Activated effector memory CD4-positive, alpha-beta T cell treated with Interleukin-2 at 50 U/mL for 16 hours (primary cell): ENCODE data around the gene SPRTN.
A peak's percentile ranks its signal among the peaks of the same experiment; 100 is the strongest.
"Not testable (repeated sequence)": the region's sequence is repeated elsewhere in the genome, so short reads cannot be mapped to it uniquely, and the experiment has no call there.

Source experiments
- DNase-seq: peaks from one replicate; pipeline ENCODE4 v3.0.0-alpha.2; 2020

Gene SPRTN

DNA sequence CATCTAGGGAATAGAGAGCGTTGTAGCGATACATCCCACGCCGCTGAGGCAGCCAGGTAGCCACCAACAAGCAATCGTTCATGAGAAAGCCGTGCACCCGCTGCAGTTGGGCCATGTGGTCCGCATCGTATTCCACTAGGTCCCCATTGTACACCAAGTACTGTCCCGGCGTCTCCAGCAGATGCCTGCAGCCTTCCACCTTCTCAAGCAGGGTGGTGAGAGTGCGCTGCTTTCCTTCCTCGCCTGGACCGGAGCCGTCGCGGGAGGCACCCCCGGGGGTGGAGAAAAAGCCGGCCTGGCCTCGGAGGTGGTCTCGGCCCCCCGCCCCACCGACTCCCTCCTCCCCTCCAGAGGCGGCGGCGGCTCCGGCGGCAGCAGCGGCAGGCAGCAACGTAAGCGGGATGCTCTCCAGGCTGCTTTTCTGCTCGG is 1.0 kb upstream of the SPRTN start:
- DNase-seq = no peak

DNA sequence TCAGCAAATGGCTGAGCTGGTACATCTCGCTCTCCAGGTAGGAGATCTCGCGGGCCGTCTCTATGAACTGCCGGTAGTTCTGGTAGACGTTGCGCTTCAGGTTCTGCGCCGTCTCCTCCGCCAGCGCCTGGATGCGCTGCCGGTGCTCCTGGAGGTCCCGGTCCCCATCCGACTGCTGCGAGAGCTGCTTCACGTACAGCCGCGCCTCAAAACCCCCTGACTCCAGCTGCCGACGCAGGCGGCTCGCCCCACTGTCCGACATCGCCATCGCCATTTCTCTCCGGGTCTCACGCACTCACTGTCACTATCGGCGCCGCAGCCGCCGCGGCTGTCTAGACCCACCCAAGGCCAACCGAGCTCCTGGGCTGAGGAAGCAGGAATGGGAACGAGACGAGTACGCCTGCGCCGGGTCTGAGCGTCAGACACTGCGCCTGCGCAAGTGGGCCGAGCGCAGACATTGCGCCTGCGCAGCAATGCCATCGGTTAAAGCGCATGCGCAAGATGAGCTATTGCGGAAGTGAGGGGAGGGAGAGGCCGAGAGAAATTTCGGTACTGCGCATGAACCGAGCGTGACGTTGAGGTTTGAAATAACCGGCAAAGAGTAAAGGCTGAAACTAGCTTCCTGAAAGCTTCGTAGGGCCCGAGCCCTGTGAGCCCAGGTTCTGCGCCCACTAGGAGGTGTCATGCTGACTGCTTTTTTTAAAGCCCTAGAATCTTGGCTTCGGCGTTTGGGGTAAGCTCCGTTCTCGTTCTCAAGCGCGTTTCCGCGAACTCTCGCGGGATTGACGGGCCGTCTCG is 422 bp upstream of the SPRTN start, which contains the start of gene EXOC8:
Gene EXOC8 (minus strand): TSS at position 381 of the 798 bp plus-strand sequence. CDS start 107 bp downstream, at position 274.
- DNase-seq = peak; percentile 98

DNA sequence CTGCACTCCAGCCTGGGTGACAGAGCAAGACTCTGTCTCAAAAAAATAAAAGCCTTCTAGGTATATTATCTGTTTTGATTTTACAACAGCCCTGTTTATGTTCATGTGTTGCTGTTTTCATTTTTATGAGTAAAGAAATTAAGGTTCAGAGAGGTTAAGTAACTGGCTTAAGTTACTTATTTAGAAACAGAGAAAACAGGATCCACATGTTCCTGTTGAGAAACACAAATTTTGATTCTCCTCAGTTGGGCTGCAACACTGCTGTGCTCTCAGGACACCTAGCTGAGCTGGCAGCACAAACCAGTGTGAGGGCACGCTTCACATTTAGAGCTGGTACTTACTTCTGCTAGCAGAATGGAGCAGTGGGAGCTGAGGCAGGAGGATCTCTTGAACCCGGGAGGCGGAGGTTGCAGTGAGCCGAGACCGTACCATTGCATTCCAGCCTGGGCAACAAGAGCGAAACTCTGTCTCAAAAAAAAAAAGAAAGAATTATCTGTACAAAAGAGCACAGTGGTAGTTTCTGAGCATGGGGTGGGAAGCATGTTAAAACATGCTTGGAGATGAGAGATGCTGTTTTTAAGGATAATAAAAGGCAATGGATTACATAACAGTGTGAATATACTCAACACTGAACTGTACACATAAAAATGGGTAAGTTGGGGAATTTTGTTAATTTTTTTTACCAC is 2.4 kb downstream of the SPRTN start:
- DNase-seq = no peak

DNA sequence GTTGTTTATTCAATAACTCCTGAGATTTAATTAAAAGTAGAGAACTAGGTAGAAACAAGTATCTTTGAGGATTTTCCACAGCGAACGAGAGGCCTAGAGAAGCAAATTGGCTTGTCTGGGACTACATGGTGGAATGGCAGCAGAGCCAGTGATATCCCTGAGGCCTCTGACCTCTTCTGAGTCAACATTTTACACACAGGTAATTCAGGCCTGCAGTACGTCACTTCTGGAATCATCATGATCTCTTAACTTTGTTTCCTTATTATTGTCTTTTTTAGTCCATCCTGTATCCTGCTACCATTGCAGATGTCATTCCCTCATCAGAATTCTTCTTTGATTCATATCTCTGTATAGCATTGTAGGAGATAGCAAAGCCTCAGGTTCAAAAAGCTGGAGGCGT is 9.9 kb downstream of the SPRTN start:
- no peak for DNase-seq

DNA sequence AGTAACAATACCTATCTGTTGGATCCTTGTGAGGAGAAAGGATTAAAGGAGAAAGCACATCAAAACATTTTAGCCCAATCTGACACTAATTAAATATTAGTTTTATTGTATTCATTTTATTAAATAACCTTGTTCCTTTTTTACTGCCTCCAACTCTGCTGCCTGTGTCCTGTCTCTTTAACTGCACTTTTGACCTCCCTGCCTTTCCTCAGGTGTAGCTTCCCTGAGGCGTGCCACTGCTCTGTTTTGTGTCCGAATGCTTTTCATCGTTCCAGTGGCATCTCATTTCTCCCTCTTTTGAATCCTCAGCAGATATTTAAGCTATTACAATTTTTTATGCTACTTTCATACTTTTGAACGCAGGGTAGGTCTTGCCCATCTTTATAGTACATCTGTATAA is 10.3 kb downstream of the SPRTN start:
- DNase-seq = no peak

DNA sequence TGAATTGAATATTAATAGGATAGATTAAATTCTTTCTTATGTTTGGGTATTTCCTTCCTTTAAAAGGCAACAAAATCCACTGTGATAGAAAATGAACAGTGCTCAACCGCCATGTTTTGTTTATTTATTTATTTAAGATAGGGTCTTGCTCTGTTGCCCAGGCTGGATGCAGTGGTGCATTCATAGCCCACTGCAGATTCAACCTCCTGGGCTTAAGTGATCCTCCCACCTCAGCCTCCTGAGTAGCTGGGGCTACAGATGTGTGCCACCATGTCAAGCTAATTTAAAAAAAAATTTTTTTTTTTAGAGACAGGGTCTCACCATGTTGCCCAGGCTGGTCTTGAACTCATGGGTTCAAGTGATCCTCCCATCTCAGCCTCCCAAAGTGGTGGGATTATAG is 10.8 kb downstream of the SPRTN start:
- DNase-seq = not testable (repeated sequence)

DNA sequence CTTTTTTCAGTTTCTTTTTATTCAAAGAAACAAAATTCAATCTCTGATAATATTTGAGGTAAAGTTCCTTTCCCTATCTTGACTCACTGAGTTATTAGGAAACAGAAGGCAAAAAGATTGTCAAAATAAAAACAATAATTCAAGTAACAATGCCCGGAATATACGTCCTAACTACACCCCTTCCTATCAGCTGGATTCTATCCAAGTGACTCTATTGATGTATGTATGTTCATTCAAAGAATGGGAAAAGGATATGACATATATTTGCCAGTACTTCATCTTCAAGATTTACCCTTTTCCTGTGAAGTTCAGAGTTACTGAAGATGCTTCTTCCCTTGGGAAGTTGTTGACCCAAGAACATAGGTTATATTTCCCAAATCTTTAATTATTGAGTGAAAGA is 13.7 kb downstream of the SPRTN start:
- no peak for DNase-seq

DNA sequence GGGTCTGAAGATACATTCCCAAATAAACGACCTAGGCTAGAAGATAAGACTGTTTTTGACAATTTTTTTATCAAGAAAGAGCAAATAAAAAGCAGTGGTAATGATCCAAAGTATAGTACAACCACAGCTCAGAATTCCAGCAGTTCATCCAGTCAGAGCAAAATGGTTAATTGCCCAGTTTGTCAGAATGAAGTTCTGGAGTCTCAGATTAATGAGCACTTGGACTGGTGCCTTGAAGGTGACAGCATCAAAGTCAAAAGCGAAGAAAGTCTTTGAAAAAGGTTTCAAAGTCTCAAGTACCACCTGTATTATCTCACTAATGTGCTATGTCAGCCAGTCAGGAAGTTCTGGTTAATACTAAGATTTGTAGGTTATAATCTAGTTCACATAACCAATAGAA is 15.0 kb downstream of the SPRTN start:
- no peak for DNase-seq

DNA sequence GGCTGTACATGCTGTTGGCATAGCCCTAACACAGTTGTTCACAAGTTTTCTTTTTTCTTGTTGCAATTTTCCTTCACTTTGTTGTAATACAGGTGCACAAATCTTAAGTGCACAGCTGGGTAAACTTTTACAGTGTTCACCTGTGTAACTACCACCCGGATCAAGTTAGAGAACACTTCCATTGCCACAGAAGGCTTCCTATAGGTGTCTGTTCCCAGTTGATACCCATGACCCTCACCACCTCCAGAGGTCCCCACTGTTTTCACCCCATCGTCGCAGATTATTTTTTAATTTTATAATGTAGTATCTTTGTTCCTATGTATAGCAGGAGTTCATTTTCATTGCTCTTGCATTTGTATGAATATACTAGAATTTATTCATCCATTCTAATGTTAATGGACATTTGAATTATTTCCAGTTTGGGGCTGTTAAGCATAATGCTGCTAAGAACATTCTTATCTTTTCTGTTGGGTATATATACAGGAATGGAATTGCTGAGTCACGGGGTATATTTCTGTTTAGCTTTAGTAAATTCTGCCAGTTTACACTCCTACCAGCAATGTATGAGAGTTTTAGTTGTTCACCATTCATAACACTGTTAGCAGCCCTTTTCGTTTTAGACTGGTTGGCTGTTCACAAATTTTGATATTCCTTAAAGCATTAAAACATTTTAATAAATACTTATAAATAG is 16.4 kb downstream of the SPRTN start:
- DNase-seq = no peak

DNA sequence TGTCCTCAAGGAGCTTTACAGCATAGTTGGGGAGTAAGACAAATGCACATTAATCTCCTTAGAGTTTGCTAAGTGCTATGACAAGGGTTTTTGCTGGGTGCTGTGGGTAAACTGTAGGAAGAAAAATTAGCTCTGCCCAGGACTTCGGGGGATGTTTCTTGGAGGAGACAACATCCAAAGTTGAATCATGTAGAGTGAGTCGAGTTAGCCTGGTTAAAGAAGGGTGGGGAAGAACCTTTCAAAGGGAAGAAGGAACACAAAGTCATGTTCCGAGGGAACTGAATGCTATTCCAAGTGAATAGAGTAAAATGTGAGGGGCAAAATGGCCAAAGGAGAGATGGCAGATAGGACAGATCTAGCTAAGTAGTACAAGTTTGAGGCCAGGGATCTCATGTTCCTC is 17.1 kb downstream of the SPRTN start:
- no peak for DNase-seq

DNA sequence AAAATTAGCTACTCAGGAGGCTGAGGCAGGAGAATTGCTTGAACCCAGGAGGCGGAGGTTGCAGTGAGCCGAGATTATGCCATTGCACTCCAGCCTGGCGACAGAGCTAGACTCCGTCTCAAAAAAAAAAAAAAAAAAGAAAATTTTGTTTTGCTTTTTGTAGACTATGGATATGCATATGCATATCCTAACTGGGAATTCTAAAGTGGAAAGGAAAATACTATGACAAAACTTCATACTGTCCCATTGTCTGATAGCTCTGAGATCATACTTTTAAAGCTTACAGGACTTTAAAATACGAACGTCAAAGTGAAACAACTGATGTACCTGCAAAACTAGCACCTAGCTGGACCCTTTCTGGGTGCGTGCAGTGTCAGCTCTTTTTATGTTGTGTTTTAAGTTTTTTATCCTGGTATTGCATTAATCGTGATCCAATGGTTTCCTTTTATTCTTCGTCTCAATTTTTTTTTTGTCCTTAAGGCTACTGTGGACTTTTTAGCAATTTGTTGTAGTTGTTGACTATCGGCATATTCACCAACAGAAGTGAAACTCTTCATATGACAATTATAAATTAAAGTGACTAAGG is 19.2 kb downstream of the SPRTN start:
- no peak for DNase-seq

DNA sequence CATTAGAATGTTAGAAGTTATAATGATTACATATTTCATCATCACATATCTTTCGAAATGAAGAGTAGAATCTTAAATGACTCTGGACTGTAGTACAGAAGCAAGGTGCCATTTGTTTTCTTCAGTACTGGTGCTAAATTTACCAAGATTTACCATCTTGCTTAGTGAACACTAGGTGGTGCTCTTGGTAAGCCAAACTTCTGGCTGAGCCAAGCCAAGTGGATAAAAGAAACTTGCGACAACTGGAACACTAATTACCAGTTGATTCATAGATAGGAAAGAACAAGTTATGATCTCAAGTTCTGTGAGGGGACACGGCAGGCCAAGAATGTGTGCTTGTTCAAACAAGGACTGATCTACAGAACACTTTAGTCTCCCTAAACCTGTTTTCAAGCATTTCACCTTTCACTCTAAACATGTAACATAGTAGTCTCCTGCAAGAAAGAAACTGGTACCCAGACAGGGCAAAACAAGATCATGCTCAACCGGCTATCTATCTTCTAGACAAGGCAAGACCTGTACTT is 19.8 kb downstream of the SPRTN start:
- no peak for DNase-seq

DNA sequence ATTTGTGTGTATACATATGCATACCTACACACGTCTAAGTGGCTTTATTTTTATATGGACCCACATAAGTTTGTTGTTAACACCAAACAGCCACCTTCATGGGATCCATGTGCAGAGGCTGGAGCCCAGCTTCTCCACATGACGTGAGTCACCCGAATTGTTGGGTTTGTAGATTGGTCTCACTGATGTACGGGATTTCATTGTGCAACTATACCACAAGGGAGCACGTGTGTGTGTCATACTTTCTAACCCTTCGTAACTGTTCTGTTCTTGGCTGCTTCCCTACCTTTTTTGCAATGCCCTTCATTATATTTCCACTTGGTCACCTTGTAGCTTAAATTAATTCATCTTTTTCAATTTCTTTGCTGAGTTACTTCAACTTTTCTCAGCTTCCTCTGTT is 21.0 kb downstream of the SPRTN start:
- no peak for DNase-seq

DNA sequence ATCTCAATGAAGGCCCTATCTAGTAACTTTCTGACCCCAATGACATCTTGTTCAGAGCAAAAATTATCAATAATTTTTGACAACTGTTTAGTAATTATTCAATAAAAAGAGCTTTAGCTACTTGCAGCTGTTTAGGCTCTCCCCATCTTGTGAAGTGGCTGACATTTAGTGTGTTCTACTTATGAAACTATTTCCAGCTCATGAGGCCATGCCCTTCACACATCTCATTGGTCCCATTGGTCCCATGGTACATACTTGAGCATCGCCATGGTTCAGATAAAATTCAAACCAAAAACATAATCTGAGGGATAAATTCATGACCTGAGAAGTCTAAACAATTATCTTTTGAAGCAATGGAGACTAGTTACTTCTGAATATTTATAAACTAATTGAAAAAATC is 24.2 kb downstream of the SPRTN start:
- DNase-seq = no peak

DNA sequence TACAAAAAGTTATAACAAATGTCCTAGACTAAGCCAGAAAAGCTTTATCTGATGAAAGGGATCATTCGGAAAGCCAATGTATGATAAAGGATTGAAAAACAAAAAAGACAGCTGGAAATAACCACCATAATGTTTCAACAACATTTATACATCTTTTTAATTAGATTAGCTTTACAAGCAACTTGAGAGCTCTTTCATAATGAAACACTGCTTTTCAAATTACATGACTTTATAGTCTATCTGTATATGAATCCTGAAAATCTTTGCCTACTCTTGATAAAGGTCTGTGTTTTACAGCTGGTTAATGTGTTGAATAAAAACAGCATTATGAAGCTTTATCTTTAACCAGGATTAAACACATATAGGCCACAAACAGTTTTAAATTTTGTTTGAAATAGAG is 25.5 kb downstream of the SPRTN start:
- no peak for DNase-seq

DNA sequence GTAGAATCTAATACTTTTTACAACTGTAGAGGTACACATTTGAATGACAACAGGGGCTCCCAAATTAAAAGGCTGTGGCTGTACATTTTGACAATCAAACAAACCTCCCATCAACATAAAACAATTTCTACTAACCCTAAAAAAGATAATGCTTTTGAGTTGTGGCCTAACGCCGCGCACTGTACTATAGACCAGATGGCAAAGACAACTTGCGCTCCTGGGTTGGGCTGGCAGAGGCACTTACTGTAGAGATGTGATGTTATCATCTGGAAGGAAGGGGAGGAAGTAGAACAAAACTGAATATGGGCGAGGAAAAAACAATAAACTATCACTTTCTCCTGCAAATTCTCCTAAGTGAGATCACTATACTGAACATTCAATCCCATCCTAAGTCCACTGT is 26.1 kb downstream of the SPRTN start:
- DNase-seq = no peak

DNA sequence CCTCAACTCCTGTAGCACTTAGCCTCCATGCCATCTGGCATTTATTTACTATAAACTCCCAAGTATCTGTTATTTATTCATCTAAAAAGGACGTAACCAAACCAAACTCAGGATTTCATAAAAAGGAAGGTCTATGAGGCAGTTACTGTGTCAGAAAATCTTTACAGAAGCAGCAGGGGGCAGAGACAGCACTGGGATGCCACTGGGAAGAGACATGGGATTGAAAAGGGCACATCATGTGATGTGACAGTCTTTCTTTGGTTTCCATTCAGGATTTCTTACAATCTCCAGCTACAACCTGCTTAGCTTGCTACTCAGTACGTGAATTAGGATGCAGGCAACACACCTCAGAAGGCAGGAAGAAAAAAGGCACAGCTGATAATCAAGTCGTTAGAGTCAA is 31.2 kb downstream of the SPRTN start:
- DNase-seq = no peak

DNA sequence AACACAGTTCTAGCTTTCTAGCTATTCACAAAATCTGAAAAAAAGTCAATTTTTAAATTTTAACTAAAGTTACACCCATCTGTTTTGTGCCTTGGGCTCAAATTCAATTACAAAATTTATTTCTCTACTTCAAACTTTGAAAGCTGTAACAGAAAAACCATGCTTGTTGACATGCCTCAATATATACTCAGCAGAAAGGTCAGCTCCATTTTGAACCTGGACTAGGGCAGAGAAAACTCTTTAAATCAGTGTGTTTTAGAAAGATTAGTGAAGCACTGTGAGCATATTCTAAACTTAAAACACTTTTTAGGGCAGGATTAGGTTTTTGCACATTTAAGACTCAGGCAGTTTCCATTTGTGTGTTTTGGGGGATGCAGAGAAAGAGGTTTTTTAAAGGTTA is 34.4 kb downstream of the SPRTN start:
- no peak for DNase-seq

DNA sequence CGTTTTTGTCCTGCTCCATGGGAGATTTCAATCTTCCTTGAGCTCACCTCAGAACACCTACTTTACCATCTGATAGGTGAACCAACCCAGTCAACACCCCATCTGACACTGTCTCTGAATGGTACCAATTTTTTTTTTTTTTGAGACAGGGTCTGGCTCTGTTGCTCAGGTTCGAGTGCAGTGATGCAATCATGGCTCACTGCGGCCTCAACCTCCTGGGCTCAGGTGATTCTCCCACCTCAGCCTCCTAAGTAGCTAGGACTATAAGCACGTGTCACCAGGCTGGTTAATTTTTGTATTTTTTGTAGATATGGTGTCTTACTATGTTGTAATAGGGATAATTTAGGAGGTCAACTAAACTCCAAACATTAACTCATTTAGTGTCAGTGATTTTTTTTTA is 36.3 kb downstream of the SPRTN start:
- no peak for DNase-seq

DNA sequence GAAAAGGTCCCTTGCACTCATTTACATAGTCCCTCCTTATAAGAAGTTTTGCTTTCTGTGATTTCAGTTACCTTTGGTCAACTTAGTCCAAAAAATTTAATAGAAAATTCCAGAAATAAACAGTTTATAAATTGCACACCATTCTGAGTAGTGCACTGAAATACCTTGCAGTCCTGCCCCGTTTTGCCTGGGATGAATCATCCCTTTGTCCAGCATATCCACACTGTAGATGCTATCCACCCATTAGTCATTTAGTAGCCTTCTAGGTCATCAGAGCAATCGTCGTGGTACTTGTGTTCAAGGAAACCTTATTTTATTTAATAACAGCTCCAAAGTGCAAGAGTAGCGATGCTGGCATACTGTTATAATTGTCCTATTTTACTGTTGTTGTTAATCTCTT is 38.0 kb downstream of the SPRTN start:
- DNase-seq = no peak

DNA sequence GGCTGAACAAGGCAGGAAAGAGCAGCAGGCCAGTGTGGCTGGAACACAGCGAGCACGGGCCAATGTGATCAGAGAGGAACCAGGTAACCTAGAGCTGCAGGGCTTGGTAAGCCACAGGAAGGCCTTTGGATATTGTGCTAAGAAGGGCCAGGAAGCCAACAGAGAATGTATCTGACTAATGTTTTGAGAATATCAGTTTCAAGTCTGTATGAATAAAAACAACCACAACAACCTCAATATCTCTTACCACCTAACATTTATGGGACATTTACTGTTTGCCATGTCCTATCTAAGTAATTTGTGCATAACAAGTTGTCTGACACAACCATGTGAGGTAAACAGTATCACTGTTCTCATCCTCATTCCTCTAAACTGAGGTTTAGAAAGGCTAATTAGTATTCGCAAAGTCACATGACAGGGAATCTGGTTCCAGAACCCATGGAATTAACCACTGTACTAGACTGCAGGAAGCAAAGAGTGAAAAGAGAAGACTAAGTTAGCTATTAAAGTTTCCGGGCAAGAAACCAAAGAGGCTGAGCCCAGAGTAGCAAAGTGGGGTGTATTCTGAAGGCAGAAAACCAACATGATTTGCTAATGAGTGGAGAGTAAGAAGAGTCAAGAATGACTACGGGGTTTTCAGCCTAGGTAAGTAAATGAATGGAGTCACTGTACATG is 38.9 kb downstream of the SPRTN start:
- no peak for DNase-seq

DNA sequence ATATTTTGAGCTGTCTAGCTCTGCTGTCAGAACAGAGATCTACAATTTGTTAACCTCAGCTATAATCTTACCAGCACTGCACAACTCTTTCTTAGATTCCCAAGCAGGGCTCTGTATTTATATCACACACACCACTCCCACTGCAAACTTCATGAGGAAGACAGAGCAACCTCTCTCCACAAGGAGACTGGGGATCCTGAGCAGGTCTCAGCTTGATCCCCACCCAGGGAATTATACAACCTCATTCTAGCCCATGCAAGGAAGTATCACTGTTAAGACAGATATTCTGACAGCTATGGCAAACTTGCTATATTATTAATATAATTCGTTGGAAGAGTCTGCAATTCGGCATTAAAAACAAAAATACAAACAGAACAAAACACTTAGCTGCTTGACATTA is 43.6 kb downstream of the SPRTN start:
- DNase-seq = no peak

DNA sequence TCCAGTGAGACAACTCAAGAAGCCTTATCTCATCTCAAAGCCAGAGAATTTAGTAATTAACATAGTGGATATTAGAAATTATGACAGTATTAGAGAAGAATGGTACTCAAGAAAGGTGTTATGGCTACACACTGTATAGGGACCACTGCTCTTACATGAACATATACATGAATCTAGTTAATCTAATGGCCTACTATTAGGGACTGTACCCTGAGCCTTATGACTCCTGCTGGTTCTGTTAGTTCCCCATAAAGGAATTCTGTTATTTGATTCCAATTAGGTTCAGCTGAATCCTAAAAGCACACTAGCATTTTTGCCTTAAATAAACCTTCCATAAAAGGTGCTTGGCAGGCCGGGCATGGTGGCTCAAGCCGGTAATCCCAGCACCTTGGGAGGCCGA is 44.3 kb downstream of the SPRTN start:
- DNase-seq = no peak
